Naive thymus-derived CD4-positive, alpha-beta T cell (primary cell): Measurements from ENCODE around the gene IP6K3. TPM values are rescaled to one million over a fixed set of nuclear protein-coding genes. Genes with fewer than 3 reads are reported as not detected.

Experiments
- ATAC-seq: fragments of 150-1000 bp; cut with Tn5 transposase; 2 replicates; pipeline ENCODE4 v1.10.0; 2021; ENCODE audit warnings: mild to moderate bottlenecking, moderate library complexity
- CTCF ChIA-PET: fragments of 350-600 bp; sonication (Branson Sonifier 250); formaldehyde crosslinking; loops from one replicate; lab custom pipeline; 2021; ENCODE audit warnings: antibody characterized with exemption; lab: Charles Lee
- POLR2A ChIA-PET: fragments of 350-600 bp; sonication (Branson Sonifier 250); formaldehyde crosslinking; loops from one replicate; lab custom pipeline; 2021; ENCODE audit warnings: antibody characterized with exemption, inconsistent platforms; lab: Charles Lee
- DNase-seq, 9 donors: peaks; one replicate each; pipeline versions ENCODE4 v3.0.0 to v3.0.0-alpha.2; 2020 to 2022; ENCODE audit warnings: mixed read lengths in 1 of 9
- H3K27ac ChIP-seq: one replicate; pipeline ENCODE4 v1.7.0; 2013; ENCODE audit warnings: mild to moderate bottlenecking, low read depth, low read length, moderate library complexity
- H3K27me3 ChIP-seq, 2 donors: one replicate each; pipeline ENCODE4 v1.7.0; 2013; ENCODE audit warnings: low read length in 2 of 2, mild to moderate bottlenecking in 2 of 2, moderate library complexity in 2 of 2; ENCODE audit not compliant: control insufficient read depth in 2 of 2, insufficient read depth in 2 of 2
- H3K36me3 ChIP-seq, 3 experiments: 1 replicate in 2 of 3; 2 replicates in 1 of 3; pipeline ENCODE4 v1.7.0; 2013; ENCODE audit warnings: low read length in 3 of 3, mild to moderate bottlenecking in 3 of 3, moderate library complexity in 1 of 3; ENCODE audit not compliant: insufficient read depth in 3 of 3, control insufficient read depth in 2 of 3
- H3K4me1 ChIP-seq, 2 donors: one replicate each; pipeline ENCODE4 v1.7.0; 2013; ENCODE audit warnings: low read length in 2 of 2, mild to moderate bottlenecking in 2 of 2, moderate library complexity in 1 of 2; ENCODE audit not compliant: control insufficient read depth in 2 of 2, insufficient read depth in 2 of 2
- H3K4me3 ChIP-seq: 2 replicates; pipeline ENCODE4 v1.7.0; 2013; ENCODE audit warnings: mild to moderate bottlenecking, low read length
- H3K9me3 ChIP-seq, 3 experiments: 1 replicate in 2 of 3; 2 replicates in 1 of 3; pipeline ENCODE4 v1.7.0; 2013; ENCODE audit warnings: low read length in 3 of 3; ENCODE audit not compliant: control insufficient read depth in 2 of 3
- H3K27ac Mint-ChIP-seq, 9 donors: one replicate each; pipeline ENCODE4 v1.8.0; 2020 to 2022; ENCODE audit warnings: mixed read lengths in 9 of 9, mild to moderate bottlenecking in 8 of 9, moderate library complexity in 5 of 9, inconsistent platforms in 2 of 9
- H3K27me3 Mint-ChIP-seq, 5 donors: one replicate each; pipeline ENCODE4 v1.8.0; 2021 to 2022; ENCODE audit warnings: mixed read lengths in 5 of 5, mild to moderate bottlenecking in 1 of 5
- H3K36me3 Mint-ChIP-seq, 5 donors: one replicate each; pipeline ENCODE4 v1.8.0; 2020 to 2022; ENCODE audit warnings: mixed read lengths in 5 of 5, mild to moderate bottlenecking in 3 of 5, inconsistent platforms in 1 of 5
- H3K4me1 Mint-ChIP-seq, 7 donors: one replicate each; pipeline ENCODE4 v1.8.0; 2020 to 2022; ENCODE audit warnings: mixed read lengths in 7 of 7, mild to moderate bottlenecking in 3 of 7, inconsistent platforms in 1 of 7
- H3K4me3 Mint-ChIP-seq, 10 donors: one replicate each; pipeline ENCODE4 v1.8.0; 2020 to 2022; ENCODE audit warnings: mild to moderate bottlenecking in 10 of 10, mixed read lengths in 10 of 10, moderate library complexity in 6 of 10, inconsistent platforms in 2 of 10
- H3K9me3 Mint-ChIP-seq, 11 donors: one replicate each; pipeline ENCODE4 v1.8.0; 2020 to 2022; ENCODE audit warnings: mixed read lengths in 11 of 11, mild to moderate bottlenecking in 4 of 11, inconsistent platforms in 1 of 11, moderate library complexity in 1 of 11
- intact Hi-C, 2 donors: fragments of 100-400 bp; cut with micrococcal nuclease; formaldehyde crosslinking; loops; one replicate each; pipeline ENCODE4 v1.15.1; 2023
- polyA plus RNA-seq, 2 donors: library from polyadenylated mRNA; unstranded; fragments of 300-500 nt; fragmentation: Illumina TruSeq; gene quantifications; one replicate each; pipeline ENCODE4 v1.2.3, GENCODE V29; 2021
- total RNA-seq, 6 experiments: library from RNA in 5 of 6; stranded (reverse) in 5 of 6; gene quantifications; 1 replicate in 5 of 6; 2 replicates in 1 of 6; pipeline ENCODE4 v1.2.3 and lab custom pipeline; 2021 to 2026

The IP6K3 gene
- total and polyA plus RNA-seq, 7 experiments from 2014 or later = not detected

- intact Hi-C loops = no loop called here
- CTCF ChIA-PET = interaction anchor here (0.5 kb wide), 1 partner anchor 1711 kb away, joined by 3 read pairs; no protein-coding TSS in a partner anchor
- DNase-seq (no peak), ATAC-seq (no peak)
- H3K4me1 Mint-ChIP-seq = peaks cover 0 to 17% (median 0%) of the 10 kb centered on the region in 7 donors
- peaks cover 0 to 11% of the 10 kb centered on the region in 2 donors for H3K4me1 ChIP-seq
- no peaks in the 10 kb centered on the region for H3K27me3 Mint-ChIP-seq
- H3K27me3 ChIP-seq = no peaks in the 10 kb centered on the region
- H3K4me3 ChIP-seq = no peak overlapping the region
- H3K9me3 Mint-ChIP-seq = no peaks in the 10 kb centered on the region
- POLR2A ChIA-PET = no interaction called here
- H3K27ac ChIP-seq = no peak overlapping the region
- peaks cover 14 to 66% (median 21%) of the 10 kb centered on the region in 5 donors for H3K36me3 Mint-ChIP-seq
- no peak overlapping the region for H3K4me3 Mint-ChIP-seq
- no peaks in the 10 kb centered on the region for H3K9me3 ChIP-seq
- H3K36me3 ChIP-seq = peaks cover 0 to 94% (median 25%) of the 10 kb centered on the region in 3 experiments
- H3K27ac Mint-ChIP-seq = peak overlapping the region in 1 of 9 donors; percentile 41
These were observed 61.7 kb downstream of the IP6K3 start for GRCh38 chr6:33684983-33685382.

- Histone ChIP-seq H3K9me3 (no peaks in the 10 kb centered on the region), H3K27ac (no peak overlapping the region), H3K27me3 (no peaks in the 10 kb centered on the region), H3K4me1 (peaks cover 0 to 11% of the 10 kb centered on the region in 2 donors), H3K4me3 (no peak overlapping the region), H3K36me3 (peaks cover 0 to 94% (median 26%) of the 10 kb centered on the region in 3 experiments)
- ChIA-PET CTCF (interaction anchor here (0.5 to 1.9 kb wide), 3 partner anchors 10 to 1710 kb away, joined by 3 to 6 read pairs (median 3); no protein-coding TSS in a partner anchor), POLR2A (interaction anchor here (1.3 kb wide), 1 partner anchor 13 kb away, joined by 4 read pairs; no protein-coding TSS in a partner anchor)
- Mint-ChIP-seq H3K4me1 (peaks cover 0 to 17% (median 0%) of the 10 kb centered on the region in 7 donors), H3K4me3 (no peak overlapping the region), H3K27ac (no peak overlapping the region), H3K27me3 (no peaks in the 10 kb centered on the region), H3K9me3 (no peaks in the 10 kb centered on the region), H3K36me3 (peaks cover 16 to 67% (median 17%) of the 10 kb centered on the region in 5 donors)
- intact Hi-C loops = no loop called here
- ATAC-seq (no peak), DNase-seq (no peak)
These were observed 62.2 kb downstream of the IP6K3 start for GRCh38 chr6:33684428-33684896.

- ATAC-seq (no peak), DNase-seq (no peak)
- Mint-ChIP-seq H3K4me3 (no peak overlapping the region), H3K36me3 (peaks cover 10 to 66% (median 15%) of the 10 kb centered on the region in 5 donors), H3K27ac (peak overlapping the region in 3 of 9 donors; percentile 31 to 77 (median 66)), H3K27me3 (no peaks in the 10 kb centered on the region), H3K9me3 (no peaks in the 10 kb centered on the region), H3K4me1 (peaks cover 0 to 17% (median 0%) of the 10 kb centered on the region in 7 donors)
- POLR2A ChIA-PET = interaction anchor here (1.1 to 1.3 kb wide), 2 partner anchors 13 to 27 kb away, joined by 3 to 4 read pairs; no protein-coding TSS in a partner anchor
- Histone ChIP-seq H3K9me3 (no peaks in the 10 kb centered on the region), H3K4me3 (no peak overlapping the region), H3K27ac (peak overlapping the region; percentile 43), H3K4me1 (peaks cover 0 to 11% of the 10 kb centered on the region in 2 donors), H3K36me3 (peaks cover 0 to 94% (median 26%) of the 10 kb centered on the region in 3 experiments), H3K27me3 (no peaks in the 10 kb centered on the region)
- CTCF ChIA-PET = interaction anchor here (0.6 to 1.9 kb wide), 4 partner anchors 10 to 98 kb away, joined by 3 to 6 read pairs (median 4); no protein-coding TSS in a partner anchor
- intact Hi-C loops = no loop called here
These were observed 62.9 kb downstream of the IP6K3 start for GRCh38 chr6:33683576-33684427.

- H3K4me3 ChIP-seq = no peak overlapping the region
- intact Hi-C loops = no loop called here
- Mint-ChIP-seq H3K36me3 (peaks cover 10 to 64% (median 16%) of the 10 kb centered on the region in 5 donors), H3K4me3 (peak overlapping the region in 1 of 10 donors; percentile 12), H3K27me3 (no peaks in the 10 kb centered on the region), H3K9me3 (no peaks in the 10 kb centered on the region), H3K4me1 (peaks cover 0 to 17% (median 0%) of the 10 kb centered on the region in 7 donors), H3K27ac (peak overlapping the region in 5 of 9 donors; percentile 31 to 77 (median 66))
- ChIA-PET POLR2A (interaction anchor here (1.1 to 1.3 kb wide), 2 partner anchors 14 to 28 kb away, joined by 3 to 4 read pairs; no protein-coding TSS in a partner anchor), CTCF (interaction anchor here (0.5 to 1.9 kb wide), 4 partner anchors 10 to 1119 kb away, joined by 3 to 6 read pairs (median 4); no protein-coding TSS in a partner anchor)
- peaks cover 0 to 11% of the 10 kb centered on the region in 2 donors for H3K4me1 ChIP-seq
- H3K36me3 ChIP-seq = peaks cover 0 to 94% (median 26%) of the 10 kb centered on the region in 3 experiments
- ATAC-seq (peak; percentile 52), DNase-seq (peak in 2 of 9 donors; percentile 23 to 39)
- H3K9me3 ChIP-seq = no peaks in the 10 kb centered on the region
- H3K27me3 ChIP-seq = no peaks in the 10 kb centered on the region
- H3K27ac ChIP-seq = peak overlapping the region; percentile 43
These were observed 63.6 kb downstream of the IP6K3 start for GRCh38 chr6:33683051-33683571.

- H3K36me3 ChIP-seq = peaks cover 0 to 94% (median 29%) of the 10 kb centered on the region in 3 experiments
- H3K4me1 Mint-ChIP-seq = peaks cover 0 to 17% (median 0%) of the 10 kb centered on the region in 7 donors
These were observed 64.4 kb downstream of the IP6K3 start for GRCh38 chr6:33682341-33682740.

GRCh38 chr6:33679761-33680160 is 66.9 kb downstream of the IP6K3 start:
- no peak overlapping the region for H3K4me3 ChIP-seq
- ChIA-PET POLR2A (no interaction called here), CTCF (no interaction called here)
- Mint-ChIP-seq H3K4me3 (no peak overlapping the region), H3K36me3 (peaks cover 8 to 59% (median 19%) of the 10 kb centered on the region in 5 donors), H3K9me3 (no peaks in the 10 kb centered on the region), H3K27me3 (no peaks in the 10 kb centered on the region), H3K4me1 (peaks cover 0 to 16% (median 0%) of the 10 kb centered on the region in 7 donors), H3K27ac (peak overlapping the region in 1 of 9 donors; percentile 51)
- H3K27me3 ChIP-seq = no peaks in the 10 kb centered on the region
- H3K9me3 ChIP-seq = no peaks in the 10 kb centered on the region
- peaks cover 0 to 11% of the 10 kb centered on the region in 2 donors for H3K4me1 ChIP-seq
- H3K27ac ChIP-seq = no peak overlapping the region
- intact Hi-C loops = no loop called here
- ATAC-seq = no peak
- no peak for DNase-seq
- H3K36me3 ChIP-seq = peaks cover 0 to 94% (median 30%) of the 10 kb centered on the region in 3 experiments

More at GRCh38 chr6:33682341-33682740, 64.4 kb downstream of the IP6K3 start:
- Mint-ChIP-seq H3K27me3 (no peaks in the 10 kb centered on the region), H3K9me3 (no peaks in the 10 kb centered on the region), H3K27ac (peak overlapping the region in 5 of 9 donors; percentile 10 to 73 (median 42)), H3K36me3 (peaks cover 13 to 70% (median 24%) of the 10 kb centered on the region in 5 donors), H3K4me3 (no peak overlapping the region)
- no peaks in the 10 kb centered on the region for H3K27me3 ChIP-seq
- no peak overlapping the region for H3K4me3 ChIP-seq
- ATAC-seq (no peak), DNase-seq (no peak)
- no peaks in the 10 kb centered on the region for H3K9me3 ChIP-seq
- intact Hi-C loops = no loop called here
- peak overlapping the region; percentile 43 for H3K27ac ChIP-seq
- H3K4me1 ChIP-seq = peaks cover 0 to 11% of the 10 kb centered on the region in 2 donors
- POLR2A ChIA-PET = no interaction called here
- CTCF ChIA-PET = no interaction called here
